ENCODE data around the gene USH2A.

USH2A gene

GRCh38 chr1:216422821-216423520 is at the start of gene USH2A:
Gene USH2A, minus strand, starts transcription at chr1:216423448. Its CDS starts 1,112 bp downstream, at chr1:216422336.
- no peak for FAIRE-seq

GRCh38 chr1:216466162-216466801 is 43.0 kb upstream of the USH2A start:
- no peak for FAIRE-seq

- FAIRE-seq: no peak
Measured at GRCh38 chr1:216464489-216464888, 41.2 kb upstream of the USH2A start.

GRCh38 chr1:216462066-216462775 is 39.0 kb upstream of the USH2A start:
- FAIRE-seq: no peak

GRCh38 chr1:216461466-216461865 is 38.2 kb upstream of the USH2A start:
- no peak for FAIRE-seq

- FAIRE-seq: no peak
Measured at GRCh38 chr1:216459651-216460207, 36.5 kb upstream of the USH2A start.

- no peak for FAIRE-seq
Measured at GRCh38 chr1:216458812-216459211, 35.6 kb upstream of the USH2A start.

- FAIRE-seq: no peak
Measured at GRCh38 chr1:216457356-216457755, 34.1 kb upstream of the USH2A start.

GRCh38 chr1:216456682-216457081 is 33.4 kb upstream of the USH2A start:
- FAIRE-seq: no peak

- no peak for FAIRE-seq
Measured at GRCh38 chr1:216453777-216454176, 30.5 kb upstream of the USH2A start.

GRCh38 chr1:216450227-216450626 is 27.0 kb upstream of the USH2A start:
- FAIRE-seq: no peak

GRCh38 chr1:216448011-216448510 is 24.8 kb upstream of the USH2A start:
- no peak for FAIRE-seq

- no peak for FAIRE-seq
Measured at GRCh38 chr1:216437603-216438002, 14.4 kb upstream of the USH2A start.

- FAIRE-seq: no peak
Measured at GRCh38 chr1:216434232-216434631, 11.0 kb upstream of the USH2A start.

GRCh38 chr1:216433175-216433574 is 9.9 kb upstream of the USH2A start:
- FAIRE-seq: no peak

GRCh38 chr1:216430744-216431143 is 7.5 kb upstream of the USH2A start:
- no peak for FAIRE-seq

- no peak for FAIRE-seq
Measured at GRCh38 chr1:216425577-216425976, 2.3 kb upstream of the USH2A start.

- no peak for FAIRE-seq
Measured at GRCh38 chr1:216420746-216421145, 2.5 kb downstream of the USH2A start.

GRCh38 chr1:216420263-216420662 is 3.0 kb downstream of the USH2A start:
- FAIRE-seq: no peak

- FAIRE-seq: no peak
Measured at GRCh38 chr1:216416488-216416887, 6.8 kb downstream of the USH2A start.

GRCh38 chr1:216410026-216410425 is 13.2 kb downstream of the USH2A start:
- FAIRE-seq: no peak

GRCh38 chr1:216390956-216391355 is 32.3 kb downstream of the USH2A start:
- no peak for FAIRE-seq

- FAIRE-seq: no peak
Measured at GRCh38 chr1:216389774-216390173, 33.5 kb downstream of the USH2A start.

- FAIRE-seq: no peak
Measured at GRCh38 chr1:216388558-216388957, 34.7 kb downstream of the USH2A start.
